ENCODE results near the gene FAM131C.
"Not testable (repeated sequence)": the region's sequence is repeated elsewhere in the genome, so short reads cannot be mapped to it uniquely, and the experiment has no call there.

Gene FAM131C

GRCh38 chr1:16063921-16064320 lies 9.5 kb downstream of the FAM131C start:
- Histone ChIP-seq H3K4me3 (IDR thresholded peaks at IDR 0.05; ENCODE audit: insufficient read depth, low read depth, low read length) (no peak overlapping the region), H3K4me1 (ENCODE audit: low read depth, poor library complexity, severe bottlenecking) (peaks cover 9% of the 10 kb centered on the region), H3K4me2 (no peak overlapping the region), H3K36me3 (ENCODE audit: insufficient read depth) (no peaks in the 10 kb centered on the region), H3K79me2 (ENCODE audit: insufficient read depth, low read depth) (no peaks in the 10 kb centered on the region), H3K27me3 (ENCODE audit: insufficient read depth, low read depth) (no peaks in the 10 kb centered on the region; the same call in 1 of the 2 replicates), H2AFZ (ENCODE audit: low read depth) (no peak overlapping the region), H3K9ac (no peak overlapping the region), H3K27ac (no peak overlapping the region), H4K20me1 (ENCODE audit: insufficient read depth) (no peaks in the 10 kb centered on the region)
- no peak for TF ChIP-seq CTCF (conservative IDR thresholded peaks at IDR 0.05; ENCODE audit: low read depth, low read length)

DNA sequence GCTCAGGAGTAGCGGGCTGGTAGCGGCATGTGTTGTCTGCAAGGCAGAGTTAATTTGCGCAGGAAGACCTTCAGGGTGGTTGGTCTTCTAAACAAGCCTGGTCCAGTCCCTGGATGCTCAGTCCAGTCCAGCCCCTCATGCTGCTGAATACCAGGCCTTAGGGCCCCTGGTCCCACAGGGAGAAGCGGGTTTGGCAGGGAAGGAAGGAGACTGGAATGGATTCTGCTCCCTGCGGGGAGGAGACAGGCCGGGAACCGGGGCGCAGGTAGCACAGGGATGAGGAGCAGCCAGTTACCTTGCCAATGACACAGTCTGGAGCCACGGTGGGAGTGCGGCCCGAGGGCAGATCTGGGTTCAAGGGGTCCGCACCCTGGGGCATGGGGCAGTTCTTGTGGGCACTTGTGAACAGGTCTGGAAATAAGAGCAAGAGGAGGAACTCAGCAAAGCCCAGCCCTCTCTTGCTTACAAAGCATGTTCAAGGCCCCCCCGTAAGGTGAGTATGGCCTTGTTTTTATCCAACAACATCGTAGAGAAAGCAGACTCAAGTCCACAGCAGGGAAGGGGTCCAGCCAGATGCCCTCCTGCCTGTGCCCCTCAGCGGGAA lies 10.1 kb downstream of the FAM131C start:
- no peak overlapping the region for H3K9ac ChIP-seq
- no peaks in the 10 kb centered on the region for H3K36me3 ChIP-seq (ENCODE audit: insufficient read depth)
- peaks cover 9% of the 10 kb centered on the region for H3K4me1 ChIP-seq (ENCODE audit: low read depth, poor library complexity, severe bottlenecking)
- no peaks in the 10 kb centered on the region for H4K20me1 ChIP-seq (ENCODE audit: insufficient read depth)
- H3K4me3 ChIP-seq (IDR thresholded peaks at IDR 0.05; ENCODE audit: insufficient read depth, low read depth, low read length), result no peak overlapping the region
- no peak overlapping the region for H3K4me2 ChIP-seq
- H2AFZ ChIP-seq (ENCODE audit: low read depth), result no peak overlapping the region
- no peaks in the 10 kb centered on the region for H3K79me2 ChIP-seq (ENCODE audit: insufficient read depth, low read depth)
- TF ChIP-seq CTCF (conservative IDR thresholded peaks at IDR 0.05; ENCODE audit: low read depth, low read length), result no peak
- no peaks in the 10 kb centered on the region; the same call in 1 of the 2 replicates for H3K27me3 ChIP-seq (ENCODE audit: insufficient read depth, low read depth)
- no peak overlapping the region for H3K27ac ChIP-seq

DNA sequence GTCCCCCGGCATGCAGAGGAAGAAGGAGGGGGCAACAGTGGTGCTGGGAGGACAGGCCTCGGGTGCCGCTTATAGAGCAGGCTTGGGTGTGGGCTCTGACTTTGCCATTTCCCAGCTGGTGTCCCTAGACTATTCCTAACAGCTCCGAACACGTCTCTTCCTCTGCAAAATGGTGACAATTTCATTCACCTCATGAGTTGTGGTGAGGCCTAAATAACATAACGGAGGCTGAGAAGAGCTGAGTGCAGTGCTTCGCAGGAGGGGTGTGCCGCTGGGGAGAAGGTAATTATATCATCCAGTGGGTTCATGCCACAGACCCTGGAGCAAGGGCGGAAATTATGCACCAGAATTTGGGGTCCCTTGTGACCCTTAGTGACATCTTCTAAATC lies 10.8 kb downstream of the FAM131C start:
- H4K20me1 ChIP-seq (ENCODE audit: insufficient read depth); H3K79me2 ChIP-seq (ENCODE audit: insufficient read depth, low read depth); H3K27ac ChIP-seq: not testable (repeated sequence)

DNA sequence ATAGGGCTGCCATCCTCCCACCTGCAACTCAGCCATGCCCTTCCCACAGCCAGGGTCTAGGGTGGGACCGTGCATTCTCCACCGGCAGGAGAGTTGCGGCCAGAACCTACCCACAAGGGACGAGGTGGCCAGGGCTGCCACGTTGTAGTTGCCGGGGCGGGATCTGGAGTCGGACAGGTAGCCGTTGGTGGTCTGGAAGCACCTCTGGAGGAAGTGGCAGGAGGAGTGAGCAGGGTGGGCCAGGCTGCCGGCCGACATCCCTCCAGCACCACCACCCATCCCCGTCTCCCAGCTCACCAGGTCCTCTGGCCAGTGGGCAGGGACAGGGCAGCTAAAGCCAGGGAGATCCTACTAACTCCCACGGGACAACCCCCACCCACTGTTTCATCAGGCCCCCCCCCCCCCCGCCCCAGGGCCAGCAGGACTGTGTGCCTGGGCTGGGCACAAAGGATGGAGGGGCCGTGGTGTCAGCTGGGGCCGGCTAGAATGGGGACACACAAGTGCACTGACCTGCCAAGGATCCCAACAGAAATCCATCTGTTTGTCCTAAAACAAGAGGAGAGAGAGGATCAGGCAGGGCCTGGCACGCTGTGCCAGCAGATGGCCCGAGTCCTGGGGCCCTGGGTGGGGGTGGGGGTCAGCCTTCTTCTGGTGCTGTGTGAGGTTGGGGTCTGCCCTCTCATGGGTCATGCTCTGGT lies 11.3 kb downstream of the FAM131C start:
- H3K9ac ChIP-seq; H3K4me3 ChIP-seq (IDR thresholded peaks at IDR 0.05; ENCODE audit: insufficient read depth, low read depth, low read length); H3K4me2 ChIP-seq; H3K36me3 ChIP-seq (ENCODE audit: insufficient read depth); H3K27ac ChIP-seq; H3K4me1 ChIP-seq (ENCODE audit: low read depth, poor library complexity, severe bottlenecking); H2AFZ ChIP-seq (ENCODE audit: low read depth); H3K27me3 ChIP-seq (ENCODE audit: insufficient read depth, low read depth); H3K79me2 ChIP-seq (ENCODE audit: insufficient read depth, low read depth); H4K20me1 ChIP-seq (ENCODE audit: insufficient read depth): not testable (repeated sequence)

More for the DNA sequence above, 10.8 kb downstream of the FAM131C start:
- H3K4me1 ChIP-seq (ENCODE audit: low read depth, poor library complexity, severe bottlenecking); H3K4me2 ChIP-seq; H3K4me3 ChIP-seq (IDR thresholded peaks at IDR 0.05; ENCODE audit: insufficient read depth, low read depth, low read length); H2AFZ ChIP-seq (ENCODE audit: low read depth); H3K27me3 ChIP-seq (ENCODE audit: insufficient read depth, low read depth); H3K9ac ChIP-seq; H3K36me3 ChIP-seq (ENCODE audit: insufficient read depth): not testable (repeated sequence)

GRCh38 chr1:16061266-16061665 lies 12.2 kb downstream of the FAM131C start:
- H3K36me3 ChIP-seq (ENCODE audit: insufficient read depth), result no peaks in the 10 kb centered on the region
- H3K4me3 ChIP-seq (IDR thresholded peaks at IDR 0.05; ENCODE audit: insufficient read depth, low read depth, low read length), result no peak overlapping the region
- no peaks in the 10 kb centered on the region; the same call in 1 of the 2 replicates for H3K27me3 ChIP-seq (ENCODE audit: insufficient read depth, low read depth)
- no peak overlapping the region for H3K27ac ChIP-seq
- H3K4me1 ChIP-seq (ENCODE audit: low read depth, poor library complexity, severe bottlenecking), result no peaks in the 10 kb centered on the region
- H3K4me2 ChIP-seq, result no peak overlapping the region
- H4K20me1 ChIP-seq (ENCODE audit: insufficient read depth), result no peaks in the 10 kb centered on the region
- no peak overlapping the region for H2AFZ ChIP-seq (ENCODE audit: low read depth)
- H3K9ac ChIP-seq, result no peak overlapping the region
- no peaks in the 10 kb centered on the region for H3K79me2 ChIP-seq (ENCODE audit: insufficient read depth, low read depth)
- no peak for TF ChIP-seq CTCF (conservative IDR thresholded peaks at IDR 0.05; ENCODE audit: low read depth, low read length)

DNA sequence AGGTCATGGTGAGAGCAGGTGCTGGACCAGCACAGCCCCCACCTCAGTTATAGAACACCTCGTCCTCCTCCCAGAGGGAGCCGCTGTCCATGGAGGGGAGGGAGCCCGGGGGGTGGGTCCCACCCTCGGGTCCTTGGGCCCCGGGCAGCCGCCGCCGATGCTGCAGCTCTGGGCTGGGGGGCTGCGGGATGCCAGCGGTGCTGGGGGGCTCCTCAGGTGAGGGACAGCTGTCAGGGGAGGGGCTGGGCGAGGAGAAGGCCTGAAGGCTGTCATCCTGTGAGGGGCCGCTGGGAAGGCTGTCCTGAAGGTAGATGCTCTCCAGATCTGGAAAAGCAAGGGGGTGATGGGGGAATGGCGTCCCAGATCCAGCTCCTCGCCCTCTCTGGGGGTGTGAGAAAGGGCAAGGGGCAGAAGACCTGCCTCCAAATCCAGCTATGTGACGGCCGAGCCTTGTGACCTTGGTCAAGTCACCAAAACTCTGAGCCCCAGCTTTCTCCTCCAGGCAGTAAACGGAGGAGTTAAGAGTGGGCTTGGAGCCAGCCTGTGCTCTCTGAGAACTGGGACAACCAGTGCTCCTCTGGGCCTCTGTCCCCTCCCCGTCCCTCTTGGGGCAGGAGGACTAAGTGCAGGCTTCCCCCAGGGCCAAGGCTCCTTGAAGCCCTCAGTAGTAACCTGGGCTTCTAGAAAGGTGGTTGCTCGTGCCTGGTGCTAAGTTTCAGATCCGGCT lies 14.9 kb downstream of the FAM131C start:
- H3K36me3 ChIP-seq (ENCODE audit: insufficient read depth); H2AFZ ChIP-seq (ENCODE audit: low read depth); H3K27ac ChIP-seq; H3K4me2 ChIP-seq; H3K4me3 ChIP-seq (IDR thresholded peaks at IDR 0.05; ENCODE audit: insufficient read depth, low read depth, low read length); H4K20me1 ChIP-seq (ENCODE audit: insufficient read depth); H3K79me2 ChIP-seq (ENCODE audit: insufficient read depth, low read depth); H3K27me3 ChIP-seq (ENCODE audit: insufficient read depth, low read depth); H3K9ac ChIP-seq; H3K4me1 ChIP-seq (ENCODE audit: low read depth, poor library complexity, severe bottlenecking): not testable (repeated sequence)

DNA sequence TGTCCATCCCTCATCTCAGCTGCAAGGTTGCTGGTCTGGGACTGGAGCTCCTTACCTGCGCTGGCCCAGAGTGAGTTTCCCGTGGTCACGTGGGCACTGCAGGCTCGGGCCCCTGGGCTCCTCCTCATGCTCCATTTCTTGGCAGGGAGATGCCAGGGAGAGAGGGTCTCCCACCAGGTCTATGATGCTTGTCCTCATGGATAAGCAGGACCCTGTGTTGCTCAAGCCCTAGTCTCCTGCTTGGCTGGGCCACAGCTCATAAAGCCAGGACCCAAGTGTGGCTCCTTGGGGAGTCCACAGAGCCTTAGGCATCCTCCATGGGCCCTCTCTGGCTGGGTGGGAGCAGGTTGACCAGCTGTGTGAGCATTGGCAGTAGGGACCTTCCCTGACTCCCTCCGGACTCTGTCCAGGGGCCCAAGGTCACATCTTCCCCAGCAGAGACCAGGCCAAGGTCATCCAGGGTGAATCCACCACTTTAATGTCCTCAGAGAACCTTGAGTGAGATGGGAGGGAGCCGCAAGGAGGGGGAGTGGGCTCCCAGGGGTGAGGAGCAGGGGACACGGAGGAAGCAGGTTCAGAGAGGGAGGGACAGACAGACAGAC lies 16.0 kb downstream of the FAM131C start:
- H3K36me3 ChIP-seq (ENCODE audit: insufficient read depth); H3K79me2 ChIP-seq (ENCODE audit: insufficient read depth, low read depth); H3K27ac ChIP-seq; H3K27me3 ChIP-seq (ENCODE audit: insufficient read depth, low read depth); H4K20me1 ChIP-seq (ENCODE audit: insufficient read depth); H3K4me3 ChIP-seq (IDR thresholded peaks at IDR 0.05; ENCODE audit: insufficient read depth, low read depth, low read length); H3K4me2 ChIP-seq; H3K4me1 ChIP-seq (ENCODE audit: low read depth, poor library complexity, severe bottlenecking); H3K9ac ChIP-seq; H2AFZ ChIP-seq (ENCODE audit: low read depth): not testable (repeated sequence)

Measured in KMS-11 (cell line).